Thoracic aorta (tissue), 2 donors: ENCODE data around the gene BRPF3. TPM values are rescaled to one million over a fixed set of nuclear protein-coding genes. Genes with fewer than 3 reads are reported as not detected.

ENCODE experiments used
- ATAC-seq: fragments of 150-250 bp; one replicate; pipeline ENCODE4 v1.8.0; 2017; ENCODE audit warnings: low read depth; ENCODE audit not compliant: insufficient number of reproducible peaks, low FRiP score
- DNase-seq: peaks from one replicate; pipeline ENCODE4 v3.0.0-alpha.2; 2020; ENCODE audit warnings: low spot score
- H3K27ac ChIP-seq, 2 donors: fragments of 200-600 bp; sonication (generic); 1 replicate in 1 of 2; 2 replicates in 1 of 2; pipeline ENCODE4 v1.5.1; 2016; ENCODE audit warnings: mild to moderate bottlenecking in 2 of 2, moderate library complexity in 2 of 2
- H3K27me3 ChIP-seq: fragments of 200-600 bp; sonication (generic); replicated peaks from 2 replicates; pipeline ENCODE4 v1.6.0; 2016; ENCODE audit warnings: mild to moderate bottlenecking; ENCODE audit not compliant: insufficient read depth
- H3K36me3 ChIP-seq: fragments of 200-600 bp; sonication (generic); one replicate; pipeline ENCODE4 v1.5.1; 2016
- H3K4me1 ChIP-seq, 2 donors: fragments of 200-600 bp; sonication (generic); 1 replicate in 1 of 2; 2 replicates in 1 of 2; pipeline versions ENCODE4 v1.5.1 to v1.6.0; 2016; ENCODE audit warnings: low read depth in 2 of 2, mild to moderate bottlenecking in 1 of 2; ENCODE audit not compliant: control insufficient read depth in 1 of 2
- H3K4me3 ChIP-seq: fragments of 200-600 bp; sonication (generic); 2 replicates; pipeline ENCODE4 v1.5.1; 2016; ENCODE audit warnings: mild to moderate bottlenecking
- H3K9me3 ChIP-seq: fragments of 200-600 bp; sonication (generic); 2 replicates; pipeline ENCODE4 v1.5.1; 2016
- CTCF ChIP-seq: fragments of 200-600 bp; sonication (generic); IDR thresholded peaks from one replicate; pipeline ENCODE4 v1.5.1; 2019; ENCODE audit warnings: antibody characterized with exemption
- total RNA-seq, 2 donors: library from RNA; depleted of rRNA; stranded (reverse); fragments of >200 nt; gene quantifications; one replicate each; pipeline versions ENCODE4 v1.1.0 to v1.2.3, GENCODE V29; 2016

The BRPF3 gene
- total RNA-seq, 2 donors from 2014 or later, result 23.2 to 29.2 TPM

- TF ChIP-seq CTCF, result no peak
- H3K27me3 ChIP-seq, result no peaks in the 10 kb centered on the region
- peaks cover 0 to 8% of the 10 kb centered on the region in 2 donors for H3K4me1 ChIP-seq
- DNase-seq (no peak), ATAC-seq (no peak)
- H3K27ac ChIP-seq, result no peak overlapping the region
- no peak overlapping the region for H3K4me3 ChIP-seq
- no peaks in the 10 kb centered on the region for H3K36me3 ChIP-seq
- no peaks in the 10 kb centered on the region for H3K9me3 ChIP-seq
Measured at GRCh38 chr6:36273067-36273466, 76.5 kb downstream of the BRPF3 start.

GRCh38 chr6:36273802-36274514, 77.4 kb downstream of the BRPF3 start:
- no peak for ATAC-seq
- Histone ChIP-seq H3K4me3 (no peak overlapping the region), H3K36me3 (no peaks in the 10 kb centered on the region), H3K9me3 (no peaks in the 10 kb centered on the region), H3K4me1 (peaks cover 0 to under 1% of the 10 kb centered on the region in 2 donors), H3K27me3 (no peaks in the 10 kb centered on the region), H3K27ac (no peak overlapping the region)
- DNase-seq, result no peak
- TF ChIP-seq CTCF, result no peak

GRCh38 chr6:36276581-36277536, 80.3 kb downstream of the BRPF3 start:
- H3K4me3 ChIP-seq, result no peak overlapping the region
- no peak for TF ChIP-seq CTCF
- H3K27ac ChIP-seq, result no peak overlapping the region
- peaks cover 0 to 6% of the 10 kb centered on the region in 2 donors for H3K4me1 ChIP-seq
- no peaks in the 10 kb centered on the region for H3K36me3 ChIP-seq
- ATAC-seq (no peak), DNase-seq (no peak)
- no peaks in the 10 kb centered on the region for H3K9me3 ChIP-seq
- H3K27me3 ChIP-seq, result no peaks in the 10 kb centered on the region

GRCh38 chr6:36277946-36278470, 81.5 kb downstream of the BRPF3 start:
- ATAC-seq (no peak), DNase-seq (no peak)
- no peaks in the 10 kb centered on the region for H3K27me3 ChIP-seq
- TF ChIP-seq CTCF, result no peak
- H3K27ac ChIP-seq, result no peak overlapping the region
- peaks cover 0 to 6% of the 10 kb centered on the region in 2 donors for H3K4me1 ChIP-seq
- H3K4me3 ChIP-seq, result no peak overlapping the region
- H3K36me3 ChIP-seq, result no peaks in the 10 kb centered on the region
- no peaks in the 10 kb centered on the region for H3K9me3 ChIP-seq

GRCh38 chr6:36280467-36280866, 83.9 kb downstream of the BRPF3 start:
- no peaks in the 10 kb centered on the region for H3K9me3 ChIP-seq
- ATAC-seq (no peak), DNase-seq (no peak)
- no peaks in the 10 kb centered on the region for H3K27me3 ChIP-seq
- no peak for TF ChIP-seq CTCF
- H3K4me3 ChIP-seq, result no peak overlapping the region
- H3K36me3 ChIP-seq, result no peaks in the 10 kb centered on the region
- peaks cover 0 to 6% of the 10 kb centered on the region in 2 donors for H3K4me1 ChIP-seq
- no peak overlapping the region for H3K27ac ChIP-seq
